Transverse colon (tissue), 4 donors: Measurements from ENCODE around the gene CCDC137. TPM values are rescaled to one million over a fixed set of nuclear protein-coding genes. Genes with fewer than 3 reads are reported as not detected.

Experiments
- DNase-seq: peaks from one replicate; pipeline ENCODE4 v3.0.0-alpha.2; 2019
- H3K27ac ChIP-seq, 4 donors: fragments of 200-600 bp; sonication (generic); 2 replicates each; pipeline ENCODE4 v1.5.1; 2016 to 2018; ENCODE audit warnings: inconsistent platforms in 4 of 4
- H3K27me3 ChIP-seq: fragments of 200-600 bp; sonication (generic); 2 replicates; pipeline ENCODE4 v1.5.1; 2017; ENCODE audit warnings: inconsistent platforms
- H3K36me3 ChIP-seq, 4 donors: fragments of 200-600 bp; sonication (generic); 2 replicates each; pipeline ENCODE4 v1.5.1; 2017 to 2019; ENCODE audit warnings: inconsistent platforms in 4 of 4
- H3K4me1 ChIP-seq, 4 donors: fragments of 200-600 bp; sonication (generic); 2 replicates each; pipeline ENCODE4 v1.5.1; 2017 to 2020; ENCODE audit warnings: inconsistent platforms in 4 of 4
- H3K4me3 ChIP-seq, 4 donors: fragments of 200-600 bp; sonication (generic); 1 replicate in 1 of 4; 2 replicates in 3 of 4; pipeline versions ENCODE4 v1.5.1 to v1.6.1; 2017 to 2019; ENCODE audit warnings: inconsistent platforms in 4 of 4
- H3K9me3 ChIP-seq, 2 donors: fragments of 200-600 bp; sonication (generic); 2 replicates each; pipeline ENCODE4 v1.5.1; 2017 to 2019; ENCODE audit warnings: inconsistent platforms in 2 of 2
- EP300 ChIP-seq: sonication (generic); formaldehyde crosslinking; IDR thresholded peaks from one replicate; pipeline ENCODE4 v1.6.1; 2017; ENCODE audit warnings: antibody characterized with exemption, low read depth
- POLR2A ChIP-seq: fragments of 450-650 bp; IDR thresholded peaks from one replicate; pipeline ENCODE4 v1.6.1; 2016; ENCODE audit warnings: antibody characterized with exemption, mild to moderate bottlenecking, moderate library complexity
- POLR2AphosphoS5 ChIP-seq, 3 donors: sonication (generic); formaldehyde crosslinking; IDR thresholded peaks; one replicate each; pipeline ENCODE4 v1.6.1; 2016; ENCODE audit warnings: antibody characterized with exemption in 3 of 3
- WGBS, 2 donors: methylation state at CpG; one replicate each; pipeline ENCODE4 v1.1.5; 2018; ENCODE audit warnings: low coverage in 1 of 2; 5-methylcytosine and 5-hydroxymethylcytosine counted together
- in situ Hi-C, 4 donors: fragments of 200-750 bp; cut with MboI; loops; one replicate each; pipeline versions ENCODE4 v1.15.0 to v1.15.1; 2017; ENCODE audit warnings: low sequenced_read_pairs in 3 of 4, low pct_ligation_motif_present in 1 of 4, low pct_unique_long_range_greater_than_20kb in 1 of 4
- intact Hi-C: fragments of 100-400 bp; cut with DNase I; formaldehyde crosslinking; loops from one replicate; pipeline ENCODE4 v1.15.1; 2023; ENCODE audit warnings: low total_unique reads
- small RNA-seq, 4 donors: library from RNA; depleted of rRNA; stranded (forward); fragments of <200 nt; gene quantifications; one replicate each; pipeline ENCODE3, GENCODE V24; 2016
- total RNA-seq, 4 donors: library from RNA; depleted of rRNA; stranded (reverse); fragments of >200 nt; gene quantifications; one replicate each; pipeline ENCODE4 v1.1.0, GENCODE V29; 2016
- TF ChIP-seq, protein P1 (sequence below), 5 experiments: fragments of 200-600 bp in 3 of 5; fragments of 450-650 bp in 2 of 5; sonication (generic) in 3 of 5; IDR thresholded peaks; 1 replicate in 2 of 5; 2 replicates in 3 of 5; pipeline ENCODE4 v1.5.1; 2016 to 2017; ENCODE audit warnings: antibody characterized with exemption in 5 of 5, inconsistent platforms in 3 of 5, mild to moderate bottlenecking in 2 of 5, moderate library complexity in 1 of 5

Gene CCDC137
- total RNA-seq, 4 donors from 2014 or later, result 7.6 to 21.3 (median 13.5) TPM

DNA sequence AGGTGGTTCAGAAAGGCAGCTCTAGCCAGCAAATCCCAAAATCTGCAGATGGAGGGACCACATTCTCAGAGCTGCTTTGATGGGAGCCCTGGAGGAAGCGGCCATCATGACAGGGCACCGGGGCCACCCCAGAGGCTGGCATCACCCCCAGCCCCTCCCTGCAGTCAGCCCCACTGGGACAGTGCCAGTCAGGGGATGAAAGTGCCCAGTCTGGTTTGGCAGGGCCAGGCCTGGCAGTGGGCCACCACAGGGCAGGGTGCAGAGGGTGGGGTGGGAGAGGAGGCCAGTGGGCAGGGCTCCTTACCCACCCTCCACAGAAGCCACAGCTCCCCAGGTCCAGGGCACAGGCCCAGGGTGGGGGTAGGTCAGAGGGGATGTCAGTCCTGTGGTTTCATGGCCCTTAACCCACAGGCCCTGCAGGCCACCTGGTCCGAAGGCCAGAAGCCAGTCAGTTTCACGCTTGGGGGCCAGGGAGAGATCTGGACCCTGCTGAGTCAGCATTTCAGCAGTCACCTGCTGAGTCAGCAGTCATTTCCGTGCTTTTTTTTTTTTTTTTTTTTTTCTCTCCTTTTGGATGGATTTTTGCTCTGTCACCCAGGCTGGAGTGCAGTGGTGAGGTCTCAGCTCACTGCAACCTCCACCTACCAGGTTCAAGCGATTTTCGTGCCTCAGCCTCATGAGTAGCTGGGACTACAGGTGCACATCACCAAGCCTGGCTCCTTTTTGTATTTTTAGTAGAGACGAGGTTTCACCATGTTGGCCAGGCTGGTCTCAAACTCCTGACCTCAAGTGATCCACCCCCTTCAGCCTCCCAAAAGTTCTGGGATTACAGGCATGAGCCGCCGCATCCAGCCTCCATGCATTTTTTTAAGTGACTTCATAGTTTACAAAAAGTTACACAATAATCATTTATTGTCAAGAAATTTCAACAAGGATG is 55.9 kb downstream of the CCDC137 start:
- Histone ChIP-seq H3K4me3 (no peak overlapping the region), H3K27me3 (peaks cover 11% of the 10 kb centered on the region), H3K9me3 (no peaks in the 10 kb centered on the region), H3K36me3 (peaks cover 0 to 4% (median 0%) of the 10 kb centered on the region in 4 donors), H3K4me1 (peaks cover 12 to 32% (median 28%) of the 10 kb centered on the region in 4 donors), H3K27ac (peak overlapping the region; percentile 60 to 72 (median 68))
- TF ChIP-seq POLR2A (peak; percentile 54), POLR2AphosphoS5 (IDR thresholded peaks at IDR 0.05) (peak in 2 of 3 donors; percentile 90), EP300 (peak; percentile 72)
- TF ChIP-seq, protein P1, sequence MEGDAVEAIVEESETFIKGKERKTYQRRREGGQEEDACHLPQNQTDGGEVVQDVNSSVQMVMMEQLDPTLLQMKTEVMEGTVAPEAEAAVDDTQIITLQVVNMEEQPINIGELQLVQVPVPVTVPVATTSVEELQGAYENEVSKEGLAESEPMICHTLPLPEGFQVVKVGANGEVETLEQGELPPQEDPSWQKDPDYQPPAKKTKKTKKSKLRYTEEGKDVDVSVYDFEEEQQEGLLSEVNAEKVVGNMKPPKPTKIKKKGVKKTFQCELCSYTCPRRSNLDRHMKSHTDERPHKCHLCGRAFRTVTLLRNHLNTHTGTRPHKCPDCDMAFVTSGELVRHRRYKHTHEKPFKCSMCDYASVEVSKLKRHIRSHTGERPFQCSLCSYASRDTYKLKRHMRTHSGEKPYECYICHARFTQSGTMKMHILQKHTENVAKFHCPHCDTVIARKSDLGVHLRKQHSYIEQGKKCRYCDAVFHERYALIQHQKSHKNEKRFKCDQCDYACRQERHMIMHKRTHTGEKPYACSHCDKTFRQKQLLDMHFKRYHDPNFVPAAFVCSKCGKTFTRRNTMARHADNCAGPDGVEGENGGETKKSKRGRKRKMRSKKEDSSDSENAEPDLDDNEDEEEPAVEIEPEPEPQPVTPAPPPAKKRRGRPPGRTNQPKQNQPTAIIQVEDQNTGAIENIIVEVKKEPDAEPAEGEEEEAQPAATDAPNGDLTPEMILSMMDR (IDR thresholded peaks at IDR 0.05), result peak in 2 of 5 experiments; percentile 7 to 49
- intact Hi-C loops, result no loop called here
- DNase-seq, result peak; percentile 93
- in situ Hi-C loops, result no loop called here
- WGBS, 2 donors, result 38% methylated on average over 10 of the region's 10 CpGs; no CpG with 5 or more reads in 1 of the 2 donors

Small RNA genes lying within 50 kb of the gene (small RNA-seq; reads per million reads assigned to genes)
- 0 to 0.28 (median 0.06) reads per million in 4 donors for gene MIR6786

Other genes with a start within 250 kb of the CCDC137 start
- gene ACTG1, start 153.9 kb upstream of the CCDC137 start, total RNA-seq, result 1,000 to 10,000 TPM; 2,099 to 4,882 (median 4,009) TPM
- 10 to 100 TPM in 2 of 4 donors, 1 to 10 TPM in 2; 2.3 to 36.4 (median 17.2) TPM for gene FSCN2, start 138.4 kb upstream of the CCDC137 start, total RNA-seq
- 10 to 100 TPM; 26.2 to 90.5 (median 37.4) TPM for gene FAAP100, start 114.4 kb upstream of the CCDC137 start, total RNA-seq
- gene NPLOC4, start 29.6 kb upstream of the CCDC137 start, total RNA-seq, result 100 to 1,000 TPM in 1 of 4 donors, 10 to 100 TPM in 3; 59.9 to 323 (median 84.6) TPM
- gene TSPAN10, start 29.5 kb upstream of the CCDC137 start, total RNA-seq, result under 1 TPM in 2 of 4 donors, not detected in 2; 0.48 to 0.55 TPM
- not detected for gene PDE6G, start 10.2 kb upstream of the CCDC137 start, total RNA-seq
- 10 to 100 TPM; 21.4 to 63.6 (median 41.2) TPM for gene OXLD1, start 132 bp upstream of the CCDC137 start, total RNA-seq
- 10 to 100 TPM; 16.3 to 52.0 (median 33.1) TPM for gene ARL16, start 17.1 kb downstream of the CCDC137 start, total RNA-seq
- 100 to 1,000 TPM in 3 of 4 donors, 10 to 100 TPM in 1; 96.1 to 205 (median 150) TPM for gene HGS, start 17.3 kb downstream of the CCDC137 start, total RNA-seq
- 100 to 1,000 TPM in 3 of 4 donors, 10 to 100 TPM in 1; 75.4 to 206 (median 114) TPM for gene MRPL12, start 36.6 kb downstream of the CCDC137 start, total RNA-seq
- 10 to 100 TPM; 25.1 to 64.8 (median 46.6) TPM for gene SLC25A10, start 45.5 kb downstream of the CCDC137 start, total RNA-seq
- gene GCGR, start 137.4 kb downstream of the CCDC137 start, total RNA-seq, result under 1 TPM in 2 of 4 donors, not detected in 2; 0.14 to 0.64 TPM
- gene MCRIP1, start 166.6 kb downstream of the CCDC137 start, total RNA-seq, result 10 to 100 TPM; 23.3 to 44.0 (median 33.2) TPM
- gene PPP1R27, start 168.3 kb downstream of the CCDC137 start, total RNA-seq, result under 1 TPM in 1 of 4 donors, not detected in 3; 0.68 TPM
- 100 to 1,000 TPM; 486 to 732 (median 556) TPM for gene P4HB, start 193.8 kb downstream of the CCDC137 start, total RNA-seq
- gene ARHGDIA, start 204.6 kb downstream of the CCDC137 start, total RNA-seq, result 100 to 1,000 TPM; 189 to 480 (median 323) TPM
- 10 to 100 TPM; 23.1 to 47.7 (median 36.7) TPM for gene ALYREF, start 224.8 kb downstream of the CCDC137 start, total RNA-seq
- 100 to 1,000 TPM in 1 of 4 donors, 10 to 100 TPM in 3; 56.7 to 126 (median 86.6) TPM for gene ANAPC11, start 225.0 kb downstream of the CCDC137 start, total RNA-seq
- gene NPB, start 235.5 kb downstream of the CCDC137 start, total RNA-seq, result under 1 TPM in 1 of 4 donors, not detected in 3; 0.41 TPM
- gene PCYT2, start 244.7 kb downstream of the CCDC137 start, total RNA-seq, result 100 to 1,000 TPM in 1 of 4 donors, 10 to 100 TPM in 3; 37.2 to 424 (median 77.1) TPM